Measurements from ENCODE around the gene SUGP1.
A peak's percentile ranks its signal among the peaks of the same experiment; 100 is the strongest.
"Not testable (repeated sequence)": the region's sequence is repeated elsewhere in the genome, so short reads cannot be mapped to it uniquely, and the experiment has no call there.

Gene SUGP1

DNA sequence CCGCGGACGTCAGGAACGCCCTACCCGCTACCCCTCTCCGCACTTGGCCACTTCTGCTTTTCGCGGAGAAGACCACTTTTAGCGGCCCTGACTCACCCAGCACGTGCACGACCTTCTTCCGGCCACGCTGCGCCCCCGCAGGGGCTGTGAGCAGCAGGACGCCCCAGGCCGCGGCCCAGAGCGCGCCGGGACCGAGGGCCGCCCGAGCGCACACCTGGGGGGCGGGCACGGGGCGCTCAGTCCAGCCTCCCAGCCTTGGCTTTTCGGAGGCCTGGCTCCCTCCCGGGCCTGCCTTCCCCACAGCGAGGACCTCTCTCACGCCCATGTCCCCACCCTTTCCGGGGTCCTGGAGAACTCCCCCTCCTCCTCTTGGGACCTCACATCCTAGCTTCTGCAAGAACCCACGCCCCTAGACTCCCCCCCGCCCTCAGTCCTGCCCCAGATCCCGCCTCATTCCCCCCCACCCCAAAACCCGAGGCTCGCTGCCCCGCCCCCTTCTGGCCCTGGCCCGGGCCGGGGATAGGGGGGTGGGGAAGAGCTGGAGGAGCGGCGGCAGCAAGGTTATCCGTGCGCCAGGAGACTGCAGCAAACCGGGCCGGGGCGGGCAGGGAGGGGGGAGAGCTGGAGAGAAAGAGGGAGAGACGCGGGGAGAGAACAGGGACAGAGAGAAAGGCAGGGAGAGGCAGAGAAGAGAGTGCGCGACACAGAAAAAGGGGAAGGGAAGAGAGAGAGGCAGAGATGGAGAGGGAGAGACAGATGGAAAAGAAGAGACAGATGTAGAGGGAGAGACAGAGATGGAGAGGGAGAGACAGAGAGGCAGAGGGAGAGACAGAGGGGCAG is 58.7 kb downstream of the SUGP1 start:
- DNase-seq: peak; percentile 44

DNA sequence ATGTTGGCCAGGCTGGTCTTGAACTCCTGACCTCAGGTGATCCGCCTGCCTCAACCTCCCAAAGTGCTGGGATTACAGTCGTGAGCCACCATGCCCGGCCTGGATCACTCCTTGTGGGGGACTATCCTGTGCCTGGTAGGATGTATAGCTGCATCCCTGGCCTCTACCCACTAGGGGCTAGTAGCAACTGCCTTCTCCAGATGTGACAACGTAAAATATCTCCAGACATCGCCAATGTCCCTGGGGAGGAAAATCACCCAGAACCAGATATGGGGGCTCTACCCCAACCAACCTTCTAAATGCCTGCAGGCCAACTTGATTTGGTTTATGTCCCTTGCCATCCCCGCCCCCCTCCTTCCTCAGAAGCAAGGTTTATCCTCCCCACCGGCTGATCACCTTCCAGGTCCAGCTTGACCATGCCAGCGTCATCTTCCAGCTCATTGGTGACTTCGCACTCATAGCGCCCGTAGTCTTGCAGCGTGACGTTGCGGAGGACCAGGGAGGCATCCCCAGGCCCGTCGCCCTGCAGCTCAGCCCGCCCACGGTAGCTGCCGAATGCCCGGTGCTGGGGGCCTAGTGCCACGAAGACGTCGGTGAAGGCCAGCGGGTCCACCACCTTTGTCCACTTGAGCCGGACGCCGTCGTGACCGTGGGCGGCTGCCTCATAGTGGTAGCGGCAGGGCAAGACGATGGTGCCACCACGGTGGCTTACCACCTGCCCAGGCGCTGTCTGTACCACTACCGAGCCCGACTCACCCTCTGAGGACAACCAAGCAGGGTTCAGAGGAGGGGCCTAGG is 59.7 kb downstream of the SUGP1 start:
- DNase-seq: no peak

DNA sequence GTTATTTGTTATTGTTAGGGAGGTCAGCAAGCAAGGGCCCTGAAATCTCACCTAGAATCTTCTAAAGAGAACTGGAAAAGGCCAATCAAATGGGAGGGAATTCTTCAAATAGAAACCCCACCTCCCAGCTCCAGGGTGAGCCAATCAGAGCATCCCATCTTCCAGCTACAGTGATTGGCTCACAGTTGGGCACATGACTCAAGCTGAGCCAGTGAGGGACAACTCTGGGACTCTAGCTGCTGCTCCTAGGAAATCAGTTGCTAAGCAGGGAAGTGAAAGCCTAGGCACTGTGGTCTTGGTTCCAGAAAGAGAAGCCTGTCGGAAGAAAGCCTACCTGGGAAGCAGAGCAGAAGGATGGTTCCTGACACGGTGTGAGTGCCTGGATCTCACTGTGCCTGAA is 60.6 kb downstream of the SUGP1 start:
- peak; percentile 51 for DNase-seq

DNA sequence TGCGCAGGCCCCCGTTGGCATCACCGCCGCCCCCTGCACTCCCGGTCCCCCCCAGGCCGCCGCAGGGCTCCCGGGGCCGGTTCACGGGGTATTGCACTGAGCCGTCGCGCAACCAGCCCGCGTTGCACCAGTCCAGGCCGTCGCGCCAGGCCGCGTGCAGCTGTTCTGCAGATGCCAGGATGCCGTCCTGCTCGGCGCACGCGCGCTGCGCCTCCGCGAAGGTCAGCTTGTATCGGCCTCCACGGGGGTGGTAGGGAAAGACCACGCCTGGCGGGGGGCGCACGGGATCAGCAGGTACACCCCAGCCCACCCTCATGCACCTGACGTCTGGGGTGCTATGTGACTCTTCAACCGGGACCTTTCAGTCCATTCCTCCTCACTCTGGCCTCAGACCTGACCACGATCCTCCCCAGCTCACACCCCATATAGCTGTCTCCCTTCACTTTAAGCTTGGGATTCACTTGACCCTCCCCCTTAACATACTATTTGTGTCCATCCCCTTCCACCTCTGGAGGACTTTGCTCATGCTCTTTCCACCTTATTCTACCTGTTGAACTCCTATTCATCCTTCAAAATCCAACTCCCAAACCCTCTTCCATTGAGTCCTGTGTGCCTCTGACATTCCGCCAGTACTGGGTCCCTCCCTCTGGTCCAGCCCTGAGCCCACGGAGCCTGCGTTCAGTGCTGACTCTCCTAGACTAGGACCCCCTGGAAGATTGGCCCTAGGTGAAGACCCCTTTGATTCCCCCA is 61.5 kb downstream of the SUGP1 start:
- DNase-seq: no peak

DNA sequence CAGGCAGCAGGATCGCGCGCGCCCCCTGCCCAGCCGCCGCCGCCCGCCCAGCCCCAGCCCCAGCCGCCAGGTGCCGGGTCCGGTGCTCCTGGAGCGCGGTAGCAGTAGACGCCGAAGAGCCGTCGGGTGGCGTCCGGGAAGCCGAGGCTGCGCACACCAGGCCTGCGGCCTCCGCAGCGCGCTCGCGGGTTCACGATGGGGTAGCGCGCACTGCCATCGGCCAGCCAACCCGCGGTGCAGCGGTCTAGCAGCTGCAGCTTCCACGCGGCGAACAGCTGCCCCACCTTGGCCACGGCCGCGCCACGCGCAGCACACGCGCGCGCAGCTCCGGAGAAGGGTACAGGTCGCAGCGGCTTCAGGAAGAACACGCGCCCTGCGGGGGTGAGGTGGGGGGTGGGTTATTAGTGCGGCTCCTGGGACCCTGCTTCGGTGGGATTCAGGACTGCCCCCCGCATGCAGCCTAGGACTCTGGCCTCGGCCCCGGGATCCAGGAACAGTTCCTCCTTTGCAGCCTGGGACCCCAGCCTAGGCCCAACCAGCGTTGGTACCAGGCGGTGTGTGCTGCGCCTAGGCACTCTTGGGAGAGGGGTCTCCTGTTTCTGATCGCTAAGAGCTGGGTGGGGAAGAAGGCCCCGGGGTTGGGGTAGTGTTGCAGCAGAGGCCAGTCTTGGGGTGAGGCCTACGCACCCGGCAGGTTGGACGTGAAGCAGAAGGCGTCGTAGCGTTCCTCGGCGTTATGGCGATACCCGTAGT is 62.3 kb downstream of the SUGP1 start:
- DNase-seq: no peak

DNA sequence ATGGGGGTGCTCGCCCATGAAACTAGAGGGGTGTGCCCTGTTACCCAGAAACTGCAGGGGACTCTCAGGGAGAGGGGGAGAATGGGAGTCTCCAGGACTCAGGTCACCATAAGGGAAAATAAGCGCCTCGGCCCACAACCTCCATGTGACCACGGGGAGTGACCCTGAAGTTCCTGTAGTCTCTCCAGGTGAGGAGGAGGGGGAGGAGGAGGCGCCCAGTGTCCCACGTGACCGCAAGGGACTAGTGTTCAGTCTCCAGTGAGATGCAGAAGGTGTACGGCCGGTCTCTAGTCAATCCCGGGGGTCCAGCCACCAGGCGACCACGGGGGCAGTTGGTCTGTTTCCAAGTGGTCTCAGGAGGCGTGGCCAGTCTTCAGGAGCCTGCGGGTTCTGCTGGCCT is 63.2 kb downstream of the SUGP1 start:
- no peak for DNase-seq

DNA sequence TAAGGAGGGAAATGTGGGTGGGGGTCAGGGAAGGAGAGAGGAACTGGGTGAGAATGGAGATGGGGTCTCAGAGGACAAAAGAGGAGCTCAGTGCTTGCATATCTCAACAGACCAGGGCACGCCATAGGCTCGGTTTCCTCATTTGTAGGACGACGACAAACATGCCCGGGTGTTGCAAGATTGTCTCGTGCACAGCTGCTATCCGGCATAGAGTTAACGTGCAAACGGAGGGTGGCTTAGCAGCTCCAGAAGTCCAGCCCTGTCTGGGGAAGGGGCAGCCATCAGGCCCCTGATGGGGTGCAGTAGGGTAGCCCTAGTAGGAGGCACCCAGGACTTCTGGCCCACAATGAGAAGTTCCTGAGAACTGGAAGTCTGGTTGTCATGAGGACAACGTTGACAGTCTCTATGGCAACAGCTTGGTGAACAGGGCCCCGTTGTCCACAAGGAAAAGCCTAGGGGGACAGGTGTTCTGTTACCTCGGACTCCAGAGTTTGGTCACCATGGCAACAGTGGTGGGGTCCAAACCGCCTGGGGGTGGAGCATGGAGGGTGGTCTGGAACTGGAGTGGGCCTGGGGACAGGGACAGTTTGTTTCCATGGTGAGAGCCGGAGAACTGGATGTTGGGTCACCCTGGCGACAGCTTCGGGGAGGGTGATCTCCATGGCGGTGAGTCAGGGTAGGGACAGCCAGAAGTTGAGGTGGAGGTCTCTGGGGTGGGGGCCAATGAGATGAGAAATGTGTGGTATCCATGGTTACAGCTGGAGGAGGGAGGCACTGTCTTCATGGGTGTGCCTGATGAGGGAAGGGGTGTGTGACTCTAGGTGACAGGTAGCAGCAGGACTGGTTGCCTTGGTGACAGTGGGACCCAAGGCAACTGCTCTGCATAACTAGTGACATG is 64.0 kb downstream of the SUGP1 start:
- DNase-seq: no peak

DNA sequence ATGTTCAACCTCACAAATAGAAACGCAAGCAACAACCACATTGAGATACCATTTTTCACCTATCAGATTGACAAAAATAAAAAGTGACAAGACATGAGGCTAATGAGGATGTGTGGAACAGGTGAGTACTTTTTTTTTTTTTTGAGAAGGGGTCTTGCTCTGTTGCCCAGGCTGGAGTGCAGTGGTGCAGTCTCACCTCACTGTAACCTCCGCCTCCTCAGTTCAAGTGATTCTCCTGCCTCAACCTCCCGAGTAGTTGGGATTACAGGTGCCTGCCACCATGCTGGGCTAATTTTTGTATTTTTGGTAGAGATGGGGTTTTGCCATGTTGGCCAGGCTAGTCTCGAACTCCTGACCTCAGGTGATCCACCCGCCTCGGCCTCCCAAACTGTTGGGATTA is 66.9 kb downstream of the SUGP1 start:
- DNase-seq: not testable (repeated sequence)

DNA sequence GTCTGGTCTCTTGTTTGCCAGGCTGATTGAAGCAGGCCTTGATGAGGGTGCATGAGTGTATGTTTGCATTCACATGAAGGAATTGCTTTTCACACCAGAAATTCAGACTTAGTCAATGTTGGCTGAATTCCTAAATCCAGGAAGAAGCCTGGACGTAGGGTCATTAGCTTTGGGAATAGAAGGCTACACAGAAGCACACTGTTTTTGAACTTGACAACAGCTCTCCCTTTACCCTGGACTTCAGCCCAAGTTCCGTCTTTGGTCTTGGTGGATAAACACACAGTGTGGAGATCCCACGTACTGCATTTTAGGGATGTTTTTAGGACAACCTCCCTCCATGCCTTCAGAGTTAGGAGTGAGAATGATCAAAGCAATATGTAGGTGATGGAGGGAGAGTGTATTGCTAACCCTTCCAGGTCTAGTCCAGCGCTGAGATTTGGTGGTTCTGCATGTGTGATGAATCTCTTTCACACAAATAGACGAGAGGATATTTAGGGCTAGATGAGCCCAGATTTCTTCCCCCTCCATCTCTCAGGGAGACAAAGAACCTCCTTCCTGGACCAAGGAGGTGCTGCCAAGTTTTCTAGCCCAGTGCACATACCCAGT is 70.0 kb downstream of the SUGP1 start:
- DNase-seq: no peak

DNA sequence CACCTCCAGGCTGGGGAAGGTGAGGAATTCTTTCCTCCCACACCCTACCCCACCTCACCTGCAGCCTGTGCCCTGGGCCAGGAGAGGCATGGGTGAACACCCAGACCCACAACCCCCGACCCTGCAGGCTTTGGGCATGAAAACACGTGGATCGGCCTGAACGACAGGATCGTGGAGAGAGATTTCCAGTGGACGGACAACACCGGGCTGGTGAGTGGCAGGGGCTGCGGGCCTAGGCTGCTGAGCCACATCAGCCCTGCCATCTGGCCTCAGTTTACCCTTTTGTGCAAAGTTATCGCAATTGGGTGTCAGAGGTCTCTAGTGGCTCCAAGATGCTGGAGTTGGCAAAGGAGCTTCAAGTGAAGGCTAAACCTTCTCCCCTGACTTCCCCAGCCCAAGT is 79.8 kb downstream of the SUGP1 start:
- no peak for DNase-seq

DNA sequence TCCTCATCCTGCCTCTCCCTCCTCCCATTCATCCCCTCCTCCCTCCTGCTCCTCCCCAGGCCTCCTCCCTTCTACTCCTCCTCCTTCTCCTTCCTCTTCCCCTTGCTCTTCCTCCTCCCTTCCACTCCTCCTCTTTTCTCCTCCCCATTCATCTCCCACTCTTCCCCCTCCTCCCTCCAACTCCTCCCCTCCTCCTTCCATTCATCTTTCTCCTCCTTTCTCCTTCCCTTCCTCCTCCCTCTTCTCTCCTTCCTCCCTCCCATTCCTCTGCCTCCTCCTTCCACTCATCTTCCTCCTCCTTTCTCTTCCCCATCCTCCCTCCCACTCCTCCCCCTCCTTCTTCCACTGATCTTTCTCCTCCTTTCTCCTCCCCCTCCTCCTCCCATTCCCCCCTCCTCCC is 80.6 kb downstream of the SUGP1 start:
- DNase-seq: no peak

DNA sequence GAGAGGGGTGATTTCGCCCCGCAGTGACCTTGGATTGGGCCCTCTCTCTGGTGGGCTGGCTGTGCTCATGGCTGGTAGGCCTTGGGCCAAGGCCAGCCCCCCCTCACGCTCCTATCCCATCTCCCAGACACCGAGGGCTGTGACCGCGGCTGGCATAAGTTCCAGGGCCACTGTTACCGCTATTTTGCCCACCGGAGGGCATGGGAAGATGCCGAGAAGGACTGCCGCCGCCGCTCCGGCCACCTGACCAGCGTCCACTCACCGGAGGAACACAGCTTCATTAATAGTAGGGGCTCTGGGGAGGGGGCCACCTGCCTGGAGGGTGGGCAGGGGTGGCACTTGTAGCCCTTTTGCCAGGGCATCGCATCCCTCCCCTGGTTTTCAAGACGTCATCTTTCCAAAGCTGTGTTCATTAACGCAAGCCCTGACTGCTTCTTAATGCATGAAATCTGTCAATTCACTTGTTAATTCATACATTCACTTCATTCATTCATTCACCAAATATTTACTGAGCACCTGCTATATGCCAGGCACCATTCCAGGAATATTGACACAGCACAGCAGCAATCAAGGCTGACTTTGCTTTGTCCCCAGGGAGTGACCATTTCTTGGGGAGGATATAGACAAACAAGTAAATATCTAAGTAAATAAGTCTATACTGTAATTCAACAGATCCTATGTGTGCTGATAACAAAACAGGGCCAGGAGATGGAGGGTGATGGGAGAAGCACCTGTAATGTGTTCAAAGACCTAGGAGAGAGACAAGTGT is 82.0 kb downstream of the SUGP1 start:
- no peak for DNase-seq

DNA sequence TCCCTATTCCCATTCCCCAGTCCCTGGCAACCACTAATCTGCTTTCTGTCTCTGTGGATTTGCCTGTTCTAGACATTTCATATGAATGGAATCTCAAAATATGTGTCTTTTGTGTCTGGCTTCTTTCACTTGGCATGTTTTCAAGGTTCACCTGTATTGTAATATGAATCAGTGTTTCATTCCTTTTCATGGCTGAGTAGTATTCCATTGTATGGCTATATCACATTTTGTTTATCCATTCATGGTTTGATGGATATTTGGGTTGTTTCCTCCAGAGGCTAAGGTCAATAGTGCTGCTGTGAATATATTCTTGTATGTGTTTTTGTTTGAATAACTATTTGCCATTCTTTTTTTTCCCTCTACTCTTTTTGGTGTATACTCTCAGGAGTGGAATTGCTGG is 84.1 kb downstream of the SUGP1 start:
- DNase-seq: no peak

DNA sequence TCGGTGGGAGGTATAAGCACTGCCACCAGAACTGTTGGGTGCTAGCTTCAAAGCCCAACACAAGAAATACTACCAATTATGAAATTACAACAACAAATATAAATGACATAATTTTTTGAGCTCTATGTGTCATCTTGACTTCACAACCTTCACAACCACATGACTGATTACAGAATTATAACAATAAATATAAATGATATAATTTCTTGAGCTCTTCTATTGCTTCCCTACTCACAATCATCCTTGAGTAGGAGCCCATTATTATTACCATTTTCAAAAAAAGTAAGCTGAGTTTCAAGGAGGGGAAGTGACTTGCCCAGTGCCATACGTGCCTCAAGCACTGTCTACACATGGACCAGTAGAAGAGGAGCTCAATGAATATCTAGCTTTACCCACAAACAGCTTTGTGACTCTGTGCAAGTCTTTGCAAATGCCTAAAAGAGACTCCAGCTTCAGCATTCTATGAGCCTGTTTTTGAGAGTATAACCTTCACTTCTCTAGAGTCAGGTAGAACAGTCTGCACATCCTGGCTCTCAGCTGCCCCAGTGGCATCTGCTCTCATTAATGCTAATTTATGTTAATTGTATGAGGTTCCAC is 86.0 kb downstream of the SUGP1 start:
- DNase-seq: no peak

DNA sequence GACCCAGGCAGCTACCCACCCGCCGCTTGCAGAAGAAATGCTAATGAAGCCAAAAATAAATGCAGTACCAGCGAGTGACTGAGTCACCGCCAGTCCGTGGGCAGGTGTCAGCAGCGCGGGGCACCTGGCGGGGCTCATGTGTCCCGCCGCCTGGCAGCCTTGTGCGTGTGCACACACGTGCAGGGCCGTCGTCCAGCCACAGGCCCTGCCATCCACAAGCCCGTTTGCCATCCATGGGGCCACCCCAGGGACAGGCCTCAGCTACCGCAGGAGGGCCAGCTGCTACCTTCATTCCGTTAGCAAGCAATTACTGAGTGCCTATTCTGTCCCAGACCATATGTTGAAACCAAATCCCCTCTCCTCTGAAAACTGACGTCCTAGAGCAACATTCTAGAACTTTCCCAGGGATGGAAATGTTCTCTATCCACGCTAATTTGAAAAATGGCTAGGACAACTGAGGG is 88.0 kb downstream of the SUGP1 start:
- DNase-seq: no peak

DNA sequence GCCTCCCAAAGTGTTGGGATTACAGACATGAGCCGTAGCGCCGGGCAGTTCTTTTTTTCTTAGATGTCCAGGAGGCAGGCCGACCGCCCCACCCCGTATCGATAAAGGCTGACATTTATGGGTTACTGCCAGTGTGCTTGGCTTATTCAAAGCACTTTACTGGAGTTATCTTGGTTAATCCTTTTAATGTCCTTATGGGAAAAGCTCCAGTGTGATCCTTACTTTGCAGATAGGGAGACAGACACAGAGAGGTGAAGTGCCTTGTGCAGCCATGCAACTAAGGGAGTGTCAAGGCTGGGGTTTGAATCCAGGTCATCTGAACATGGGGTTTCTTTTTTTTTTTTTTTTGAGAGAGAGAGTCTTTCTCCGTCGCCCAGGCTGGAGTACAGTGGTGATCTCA is 89.3 kb downstream of the SUGP1 start:
- no peak for DNase-seq

DNA sequence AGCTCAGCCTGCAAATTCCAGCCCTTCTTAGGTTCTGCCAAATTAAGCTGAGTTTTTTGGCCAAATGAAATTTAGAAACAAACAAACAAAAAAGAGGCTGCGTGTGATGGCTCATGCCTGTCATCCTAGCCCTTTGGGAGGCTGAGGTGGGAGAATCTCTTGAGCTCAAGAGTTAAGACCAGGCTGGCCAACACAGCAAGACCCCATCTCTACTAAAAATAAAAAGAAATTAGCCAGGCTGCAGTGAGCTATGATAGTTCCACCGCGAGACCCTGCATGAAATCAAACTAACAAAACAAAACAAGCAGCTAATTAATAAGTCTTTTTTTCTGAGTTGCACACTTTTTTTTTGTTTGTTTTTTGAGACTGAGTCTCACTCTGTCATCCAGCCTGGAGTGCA is 90.6 kb downstream of the SUGP1 start:
- no peak for DNase-seq

DNA sequence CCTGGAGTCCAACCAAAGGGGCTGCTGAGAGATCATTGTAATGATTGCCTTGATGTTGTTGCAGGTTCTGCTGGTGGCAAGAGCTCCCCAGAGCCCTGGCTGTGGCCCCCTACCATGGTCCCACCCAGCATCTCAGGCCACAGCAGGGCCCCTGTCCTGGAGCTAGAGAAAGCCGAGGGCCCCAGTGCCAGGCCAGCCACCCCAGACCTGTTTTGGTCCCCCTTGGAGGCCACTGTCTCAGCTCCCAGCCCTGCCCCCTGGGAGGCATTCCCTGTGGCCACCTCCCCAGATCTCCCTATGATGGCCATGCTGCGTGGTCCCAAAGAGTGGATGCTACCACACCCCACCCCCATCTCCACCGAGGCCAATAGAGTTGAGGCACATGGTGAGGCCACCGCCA is 93.1 kb downstream of the SUGP1 start:
- DNase-seq: no peak

DNA sequence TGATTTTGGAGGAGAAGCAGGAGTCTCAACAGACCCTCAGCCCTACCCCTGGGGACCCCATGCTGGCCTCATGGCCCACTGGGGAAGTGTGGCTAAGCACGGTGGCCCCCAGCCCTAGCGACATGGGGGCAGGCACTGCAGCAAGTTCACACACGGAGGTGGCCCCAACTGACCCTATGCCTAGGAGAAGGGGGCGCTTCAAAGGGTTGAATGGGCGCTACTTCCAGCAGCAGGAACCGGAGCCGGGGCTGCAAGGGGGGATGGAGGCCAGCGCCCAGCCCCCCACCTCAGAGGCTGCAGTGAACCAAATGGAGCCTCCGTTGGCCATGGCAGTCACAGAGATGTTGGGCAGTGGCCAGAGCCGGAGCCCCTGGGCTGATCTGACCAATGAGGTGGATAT is 93.6 kb downstream of the SUGP1 start:
- DNase-seq: no peak

DNA sequence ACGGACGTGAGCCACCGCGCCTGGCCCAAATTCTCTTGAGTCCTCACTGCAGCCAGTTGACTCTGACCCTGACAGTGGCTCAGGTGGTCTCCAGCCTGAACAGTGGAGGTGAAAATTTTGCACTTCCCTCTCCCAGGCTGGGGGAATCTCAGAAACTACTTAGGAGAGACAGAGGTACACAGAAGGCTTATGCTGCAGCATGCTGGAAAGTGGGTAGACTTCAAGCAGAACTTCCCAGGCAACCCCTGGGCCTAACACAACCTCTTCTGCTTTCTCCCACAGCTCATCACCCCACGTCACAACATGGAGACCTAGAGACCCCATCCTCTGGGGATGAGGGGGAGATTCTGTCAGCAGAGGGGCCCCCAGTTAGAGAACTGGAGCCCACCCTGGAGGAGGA is 94.1 kb downstream of the SUGP1 start:
- DNase-seq: no peak

Measured in hematopoietic multipotent progenitor cell treated with erythropoietin and hydrocortisone succinate and interleukin-3 and kit ligand, for 6 days (in vitro differentiated cells).